Spleen (tissue), 11 donors: Measurements from ENCODE around the gene PHETA1. TPM values are rescaled to one million over a fixed set of nuclear protein-coding genes. Genes with fewer than 3 reads are reported as not detected.

Experiments
- DNase-seq: peaks from one replicate; pipeline ENCODE4 v3.0.0-alpha.2; 2020
- H3K27ac ChIP-seq, 8 donors: fragments of 200-600 bp; sonication (generic) in 7 of 8; 1 replicate in 4 of 8; 2 replicates in 4 of 8; pipeline versions ENCODE4 v1.5.0 to v1.8.0; 2016 to 2021; ENCODE audit warnings: inconsistent platforms in 4 of 8, mild to moderate bottlenecking in 4 of 8, moderate library complexity in 1 of 8
- H3K27me3 ChIP-seq, 7 donors: fragments of 200-600 bp; sonication (generic) in 6 of 7; replicated peaks in 1 of 7; 1 replicate in 4 of 7; 2 replicates in 3 of 7; pipeline versions ENCODE4 v1.5.0 to v1.8.0; 2016 to 2021; ENCODE audit warnings: inconsistent platforms in 3 of 7, mild to moderate bottlenecking in 1 of 7
- H3K36me3 ChIP-seq, 6 donors: fragments of 200-600 bp; sonication (generic) in 5 of 6; 1 replicate in 4 of 6; 2 replicates in 2 of 6; pipeline versions ENCODE4 v1.5.0 to v1.8.0; 2016 to 2021; ENCODE audit warnings: inconsistent platforms in 2 of 6
- H3K4me1 ChIP-seq, 6 donors: fragments of 200-600 bp; sonication (generic) in 5 of 6; 1 replicate in 3 of 6; 2 replicates in 3 of 6; pipeline versions ENCODE4 v1.5.0 to v1.8.0; 2016 to 2021; ENCODE audit warnings: inconsistent platforms in 3 of 6
- H3K4me3 ChIP-seq, 8 donors: fragments of 200-600 bp; sonication (generic) in 7 of 8; 1 replicate in 4 of 8; 2 replicates in 4 of 8; pipeline versions ENCODE4 v1.5.0 to v1.8.0; 2016 to 2021; ENCODE audit warnings: inconsistent platforms in 4 of 8, mild to moderate bottlenecking in 4 of 8, moderate library complexity in 2 of 8
- H3K9me3 ChIP-seq, 8 donors: fragments of 200-600 bp; sonication (generic) in 7 of 8; 1 replicate in 4 of 8; 2 replicates in 4 of 8; pipeline versions ENCODE4 v1.5.0 to v1.8.0; 2016 to 2021; ENCODE audit warnings: inconsistent platforms in 4 of 8
- POLR2A ChIP-seq, 3 donors: fragments of 450-650 bp; IDR thresholded peaks; one replicate each; pipeline ENCODE4 v1.5.1; 2017; ENCODE audit warnings: antibody characterized with exemption in 3 of 3, mild to moderate bottlenecking in 1 of 3
- POLR2AphosphoS5 ChIP-seq, 3 donors: sonication (generic); formaldehyde crosslinking; IDR thresholded peaks; one replicate each; pipeline ENCODE4 v1.5.1; 2017; ENCODE audit warnings: antibody characterized with exemption in 3 of 3
- WGBS, 5 donors: extraction: QIAGEN DNeasy Blood & Tissue Kit in 3 of 5; methylation state at CpG; one replicate each; pipeline versions ENCODE4 v1.1.5 to v1.1.7; 2013 to 2018; 5-methylcytosine and 5-hydroxymethylcytosine counted together
- intact Hi-C: fragments of 100-400 bp; cut with DNase I; formaldehyde crosslinking; loops from one replicate; pipeline ENCODE4 v1.15.0; 2023; ENCODE audit warnings: low total_unique reads
- polyA plus RNA-seq, 3 donors: library from polyadenylated mRNA; stranded (reverse); fragments of 200-250 nt; gene quantifications; one replicate each; pipeline ENCODE4 v1.2.1, GENCODE V29; 2013
- small RNA-seq, 4 donors: library from RNA; depleted of rRNA; stranded (forward); fragments of <200 nt; gene quantifications; one replicate each; pipeline ENCODE3, GENCODE V24; 2016
- total RNA-seq, 7 donors: library from RNA; depleted of rRNA in 3 of 7; stranded (reverse); fragments of >200 nt in 3 of 7; fragmentation: NEBNext Ultra II Directional in 4 of 7; extraction: Animal tissue kit (Norgen Biotek cat#: 25700) in 4 of 7; gene quantifications; one replicate each; pipeline versions ENCODE4 v1.1.0 to v1.2.1, GENCODE V29; 2016 to 2021
- TF ChIP-seq, protein P1 (sequence below), 11 experiments: fragments of 200-600 bp in 7 of 11; fragments of 450-650 bp in 4 of 11; sonication (generic) in 4 of 11; IDR thresholded peaks in 8 of 11; conservative IDR thresholded peaks in 3 of 11; 1 replicate in 7 of 11; 2 replicates in 4 of 11; pipeline versions ENCODE4 v1.4.0 to v1.8.0; 2016 to 2021; ENCODE audit warnings: antibody characterized with exemption in 11 of 11, inconsistent platforms in 4 of 11, mild to moderate bottlenecking in 1 of 11
- donor health status: healthy with polysubstance abuse.
- donor health status: DM: no; HTN: no; CAD: no; lungs with moderate emphysema.
- donor health status: DM: no; HTN: no; CAD: no.
- donor health status: Bipolar disorder and iron deficiency.
- donor health status: healthy.
- donor health status: DM: no; HTN: no; CAD: no.
- donor health status: DM: yes; HTN: yes; CAD: no.

Gene PHETA1
- total and polyA plus RNA-seq, 10 donors, result 4.9 to 39.7 (median 20.0) TPM

DNA sequence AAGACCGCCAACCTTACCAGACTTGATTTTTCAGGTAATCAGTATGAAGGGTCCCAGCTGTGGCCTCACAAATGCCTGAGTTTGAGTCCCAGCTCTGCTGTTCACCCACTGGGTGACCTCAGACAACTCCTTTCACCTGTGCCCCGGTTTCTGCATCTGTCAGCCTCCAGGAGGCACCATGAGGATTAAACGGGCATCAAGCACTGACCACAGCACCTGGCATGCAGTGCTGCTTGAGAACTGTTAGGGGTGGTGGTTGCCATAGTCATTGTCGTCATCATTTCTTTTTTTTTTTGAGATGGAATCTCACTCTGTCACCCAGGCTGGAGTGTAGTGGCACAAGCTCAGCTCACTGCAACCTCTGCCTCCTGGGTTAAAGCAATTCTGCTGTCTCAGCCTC is 57.9 kb downstream of the PHETA1 start:
- TF ChIP-seq POLR2AphosphoS5 (IDR thresholded peaks at IDR 0.05) (no peak), POLR2A (IDR thresholded peaks at IDR 0.05) (no peak)
- TF ChIP-seq, protein P1, sequence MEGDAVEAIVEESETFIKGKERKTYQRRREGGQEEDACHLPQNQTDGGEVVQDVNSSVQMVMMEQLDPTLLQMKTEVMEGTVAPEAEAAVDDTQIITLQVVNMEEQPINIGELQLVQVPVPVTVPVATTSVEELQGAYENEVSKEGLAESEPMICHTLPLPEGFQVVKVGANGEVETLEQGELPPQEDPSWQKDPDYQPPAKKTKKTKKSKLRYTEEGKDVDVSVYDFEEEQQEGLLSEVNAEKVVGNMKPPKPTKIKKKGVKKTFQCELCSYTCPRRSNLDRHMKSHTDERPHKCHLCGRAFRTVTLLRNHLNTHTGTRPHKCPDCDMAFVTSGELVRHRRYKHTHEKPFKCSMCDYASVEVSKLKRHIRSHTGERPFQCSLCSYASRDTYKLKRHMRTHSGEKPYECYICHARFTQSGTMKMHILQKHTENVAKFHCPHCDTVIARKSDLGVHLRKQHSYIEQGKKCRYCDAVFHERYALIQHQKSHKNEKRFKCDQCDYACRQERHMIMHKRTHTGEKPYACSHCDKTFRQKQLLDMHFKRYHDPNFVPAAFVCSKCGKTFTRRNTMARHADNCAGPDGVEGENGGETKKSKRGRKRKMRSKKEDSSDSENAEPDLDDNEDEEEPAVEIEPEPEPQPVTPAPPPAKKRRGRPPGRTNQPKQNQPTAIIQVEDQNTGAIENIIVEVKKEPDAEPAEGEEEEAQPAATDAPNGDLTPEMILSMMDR (IDR thresholded peaks at IDR 0.05 in 8 of 11, conservative IDR thresholded peaks at IDR 0.05 in 3 of 11), result no peak
- Histone ChIP-seq H3K27ac (no peak overlapping the region), H3K4me3 (no peak overlapping the region), H3K4me1 (peaks cover 0 to 18% (median 2%) of the 10 kb centered on the region in 6 donors), H3K27me3 (peaks cover 0 to 34% (median 0%) of the 10 kb centered on the region in 7 donors), H3K9me3 (peaks cover 0 to 25% (median 15%) of the 10 kb centered on the region in 8 donors), H3K36me3 (no peaks in the 10 kb centered on the region)
- no peak for DNase-seq
- WGBS, 5 donors, result 71 to 78% (median 72%) methylated on average over 4 of the region's 4 CpGs
- intact Hi-C loops, result loop anchor here (5.0 kb wide), 1 partner anchor 374 kb away; no protein-coding TSS in a partner anchor

Small RNAs within 50 kb of the gene (small RNA-seq; reads per million reads assigned to genes)
- gene RNA5SP373, result 0 reads per million in 4 donors

Other genes with a start within 250 kb of the PHETA1 start
- 100 to 1,000 TPM in 1 of 7 donors, 10 to 100 TPM in 6; 72.6 to 105 (median 88.3) TPM for gene SH2B3, start 36.8 kb upstream of the PHETA1 start, total RNA-seq
- 10 to 100 TPM; 11.5 to 25.5 (median 12.0) TPM for gene SH2B3, start 36.8 kb upstream of the PHETA1 start, polyA plus RNA-seq
- 10 to 100 TPM; 51.7 to 77.8 (median 62.7) TPM for gene ATXN2, start 230.2 kb upstream of the PHETA1 start, total RNA-seq
- 10 to 100 TPM in 2 of 3 donors, 1 to 10 TPM in 1; 7.7 to 14.5 (median 10.4) TPM for gene ATXN2, start 230.2 kb upstream of the PHETA1 start, polyA plus RNA-seq